Jurkat, Clone E6-1 (cell line): ENCODE results near the gene ABCC3.

Experiments
- DNase-seq: peaks from one replicate; pipeline ENCODE4 v3.0.0-alpha.2; 2011; ENCODE audit warnings: low read depth, low spot score
- H3K4me3 ChIP-seq: 2 replicates; pipeline ENCODE4 v1.5.1; 2011; ENCODE audit warnings: mild to moderate bottlenecking, low read length, control low read depth, moderate library complexity

The ABCC3 gene

DNA sequence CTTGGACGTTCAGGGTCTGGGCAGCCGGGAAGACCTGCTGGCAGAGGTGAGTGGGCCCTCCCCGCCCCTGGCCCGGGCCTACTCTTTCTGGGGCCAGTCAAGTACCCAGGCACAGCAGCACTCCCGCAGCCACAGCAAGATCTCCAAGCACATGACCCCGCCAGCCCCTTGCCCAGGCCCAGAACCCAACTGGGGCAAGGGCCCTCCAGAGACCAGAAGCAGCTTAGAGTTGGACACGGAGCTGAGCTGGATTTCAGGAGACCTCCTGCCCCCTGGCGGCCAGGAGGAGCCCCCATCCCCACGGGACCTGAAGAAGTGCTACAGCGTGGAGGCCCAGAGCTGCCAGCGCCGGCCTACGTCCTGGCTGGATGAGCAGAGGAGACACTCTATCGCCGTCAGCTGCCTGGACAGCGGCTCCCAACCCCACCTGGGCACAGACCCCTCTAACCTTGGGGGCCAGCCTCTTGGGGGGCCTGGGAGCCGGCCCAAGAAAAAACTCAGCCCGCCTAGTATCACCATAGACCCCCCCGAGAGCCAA is 8.6 kb upstream of the ABCC3 start:
- no peak overlapping the region for H3K4me3 ChIP-seq
- peak; percentile 49 for DNase-seq

GRCh38 chr17:50627036-50627781 is 7.5 kb upstream of the ABCC3 start:
- H3K4me3 ChIP-seq: no peak overlapping the region
- DNase-seq: no peak

DNA sequence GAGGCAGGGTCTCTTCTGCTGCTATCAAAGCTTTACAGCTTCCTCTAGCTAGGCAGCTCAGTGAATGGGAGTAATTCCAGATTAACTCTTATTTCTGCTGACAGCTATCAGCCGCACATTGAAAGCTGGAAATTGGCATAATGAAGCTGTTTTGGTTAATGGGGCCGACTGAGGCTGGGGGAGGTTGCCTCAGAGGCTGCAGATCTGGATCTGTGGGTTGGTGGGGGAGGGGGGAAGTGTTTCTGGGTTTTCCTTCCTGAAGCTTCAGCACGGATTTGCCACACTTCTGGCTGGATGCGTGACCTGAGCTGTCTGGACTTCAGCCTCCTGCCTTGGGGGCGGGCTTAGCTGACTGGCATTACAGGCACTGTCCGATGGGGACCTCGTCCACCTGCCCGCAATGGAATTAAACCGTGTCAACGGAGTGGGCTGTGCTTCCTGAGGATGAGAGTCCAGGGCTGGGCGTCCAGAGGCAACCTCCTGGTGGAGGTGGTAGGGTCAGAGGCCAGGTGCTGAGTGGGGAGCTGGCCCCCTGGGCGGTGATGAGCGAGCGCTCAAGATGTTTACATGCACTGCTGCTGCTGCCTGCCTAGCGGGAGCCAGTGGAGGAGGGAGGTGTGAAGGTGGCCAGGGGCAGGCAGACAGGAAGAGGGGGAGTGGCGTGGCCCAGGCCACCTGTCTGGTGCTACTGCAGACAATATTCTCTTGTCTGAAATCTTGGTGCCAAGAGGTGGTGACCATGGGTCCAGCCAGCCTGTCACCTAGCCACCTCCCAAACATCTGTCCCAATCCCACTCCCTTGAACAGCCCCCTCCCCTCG is 6.7 kb upstream of the ABCC3 start:
- DNase-seq: no peak
- H3K4me3 ChIP-seq: no peak overlapping the region

DNA sequence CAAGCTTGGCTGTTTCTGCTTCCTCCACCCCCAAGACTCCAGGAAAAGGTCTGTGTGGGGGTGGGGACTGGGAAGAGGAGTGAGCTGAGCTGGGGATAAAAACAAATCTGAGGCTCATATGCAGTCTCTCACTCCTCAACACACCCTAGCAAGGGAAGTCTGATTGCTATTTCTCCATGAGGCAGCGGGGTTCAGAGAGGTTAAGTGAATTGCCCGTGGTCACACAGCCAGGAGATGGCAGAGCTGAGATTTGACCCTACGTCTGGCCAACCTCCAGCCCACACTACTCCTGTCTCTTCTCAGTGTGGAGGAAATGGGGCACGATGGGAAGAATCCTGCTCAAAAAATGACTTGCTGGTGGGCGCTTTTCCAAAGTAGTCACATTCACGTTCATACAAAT is 4.8 kb upstream of the ABCC3 start:
- DNase-seq: no peak
- H3K4me3 ChIP-seq: no peak overlapping the region

GRCh38 chr17:50630524-50631194 is 4.0 kb upstream of the ABCC3 start:
- H3K4me3 ChIP-seq: no peak overlapping the region
- no peak for DNase-seq

- no peak overlapping the region for H3K4me3 ChIP-seq
- no peak for DNase-seq
Observed at GRCh38 chr17:50631195-50631907, 3.3 kb upstream of the ABCC3 start.

DNA sequence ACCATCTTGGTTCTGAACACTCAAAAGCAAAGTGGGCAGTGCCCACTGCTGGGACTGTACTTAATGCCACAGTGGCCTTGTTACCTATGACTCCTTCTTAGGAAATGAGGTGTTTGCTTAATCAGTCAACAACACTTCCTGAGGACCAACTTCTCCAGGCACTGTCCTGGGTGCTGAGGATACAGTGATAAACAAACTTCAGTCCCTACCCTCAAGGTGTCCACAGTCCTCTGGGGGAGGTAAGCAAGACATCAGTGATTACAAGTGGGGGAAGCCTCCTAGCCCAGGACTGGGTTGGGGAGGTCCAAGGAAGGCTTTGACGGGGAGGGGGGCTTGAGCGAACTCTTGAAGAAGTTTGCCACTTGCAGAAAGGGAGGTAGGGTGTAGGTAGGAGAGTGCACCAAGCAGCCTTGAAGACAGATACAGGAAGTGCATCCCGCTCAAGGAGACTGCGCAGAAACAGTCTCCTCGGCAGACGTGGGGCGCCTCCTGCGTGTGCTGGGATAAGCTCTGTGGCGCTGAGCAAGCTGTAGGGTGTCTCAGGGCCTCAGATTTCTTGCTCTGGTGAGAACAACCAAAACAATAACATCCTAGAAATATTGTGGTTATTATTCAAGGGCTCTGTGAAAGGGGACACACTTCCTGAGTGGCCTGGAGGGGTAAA is 2.6 kb upstream of the ABCC3 start:
- DNase-seq: no peak
- no peak overlapping the region for H3K4me3 ChIP-seq

GRCh38 chr17:50632637-50633036 is 2.0 kb upstream of the ABCC3 start:
- DNase-seq: no peak
- H3K4me3 ChIP-seq: no peak overlapping the region

DNA sequence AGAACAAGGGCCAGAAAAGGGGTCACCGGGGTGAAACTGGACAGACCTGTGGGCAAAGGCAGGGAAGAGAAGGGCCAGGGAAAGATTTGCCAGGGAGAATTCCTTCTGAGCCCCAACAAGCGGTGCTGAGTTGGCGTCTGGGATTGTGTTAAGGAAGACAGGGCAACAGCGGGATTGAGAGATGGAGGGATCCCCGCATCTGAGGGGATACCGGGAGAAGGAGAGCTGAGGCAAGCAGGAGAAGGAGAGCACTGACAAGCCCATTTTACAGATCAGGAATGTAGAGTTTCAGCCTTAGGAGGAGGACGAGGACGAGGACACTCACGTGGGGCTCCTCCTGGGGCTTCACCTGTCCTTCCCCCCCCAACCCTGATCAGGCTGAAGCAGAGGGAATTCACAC is 998 bp upstream of the ABCC3 start:
- H3K4me3 ChIP-seq: no peak overlapping the region
- DNase-seq: no peak

- DNase-seq: no peak
- no peak overlapping the region for H3K4me3 ChIP-seq
Observed at GRCh38 chr17:50634915-50635731, 442 bp downstream of the ABCC3 start.

- DNase-seq: no peak
- no peak overlapping the region for H3K4me3 ChIP-seq
Observed at GRCh38 chr17:50635732-50635981, 976 bp downstream of the ABCC3 start.

GRCh38 chr17:50635982-50636803 is 1.5 kb downstream of the ABCC3 start:
- DNase-seq: no peak
- H3K4me3 ChIP-seq: no peak overlapping the region

GRCh38 chr17:50636804-50637195 is 2.1 kb downstream of the ABCC3 start:
- no peak overlapping the region for H3K4me3 ChIP-seq
- DNase-seq: no peak

- H3K4me3 ChIP-seq: no peak overlapping the region
- DNase-seq: no peak
Observed at GRCh38 chr17:50637829-50638605, 3.3 kb downstream of the ABCC3 start.

GRCh38 chr17:50638606-50638965 is 3.9 kb downstream of the ABCC3 start:
- no peak overlapping the region for H3K4me3 ChIP-seq
- DNase-seq: no peak

GRCh38 chr17:50638966-50639713 is 4.5 kb downstream of the ABCC3 start:
- no peak for DNase-seq
- H3K4me3 ChIP-seq: no peak overlapping the region
